NCI-H510A treated with DMSO at 0.1 percent for 48 hours (cell line): ENCODE measurements around the gene RNASE11.
"Not testable (repeated sequence)": the region's sequence is repeated elsewhere in the genome, so short reads cannot be mapped to it uniquely, and the experiment has no call there.

Experiments
- DNase-seq: peaks from one replicate; lab custom pipeline; 2025; lab: John Stamatoyannopoulos, UW

RNASE11 gene

DNA sequence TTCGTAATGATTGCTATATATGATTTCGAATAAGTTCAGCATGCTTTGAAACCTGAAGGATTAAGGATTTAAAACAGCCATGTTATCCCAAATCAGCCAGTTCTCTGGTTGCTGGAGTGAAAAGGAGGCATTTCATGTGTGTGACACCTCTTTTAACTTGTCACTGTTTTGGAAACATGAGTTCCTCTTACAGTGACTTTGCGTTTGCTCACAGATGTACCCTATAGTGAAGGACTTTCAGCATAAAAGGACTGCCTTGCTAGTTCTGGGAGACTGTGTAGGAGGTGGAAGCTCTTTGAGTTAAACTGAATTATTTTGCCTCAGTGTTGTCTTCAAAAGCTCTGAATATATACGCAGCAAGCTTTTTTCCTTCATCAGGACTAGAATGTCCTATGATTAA is 7.6 kb downstream of the RNASE11 start:
- no peak for DNase-seq

DNA sequence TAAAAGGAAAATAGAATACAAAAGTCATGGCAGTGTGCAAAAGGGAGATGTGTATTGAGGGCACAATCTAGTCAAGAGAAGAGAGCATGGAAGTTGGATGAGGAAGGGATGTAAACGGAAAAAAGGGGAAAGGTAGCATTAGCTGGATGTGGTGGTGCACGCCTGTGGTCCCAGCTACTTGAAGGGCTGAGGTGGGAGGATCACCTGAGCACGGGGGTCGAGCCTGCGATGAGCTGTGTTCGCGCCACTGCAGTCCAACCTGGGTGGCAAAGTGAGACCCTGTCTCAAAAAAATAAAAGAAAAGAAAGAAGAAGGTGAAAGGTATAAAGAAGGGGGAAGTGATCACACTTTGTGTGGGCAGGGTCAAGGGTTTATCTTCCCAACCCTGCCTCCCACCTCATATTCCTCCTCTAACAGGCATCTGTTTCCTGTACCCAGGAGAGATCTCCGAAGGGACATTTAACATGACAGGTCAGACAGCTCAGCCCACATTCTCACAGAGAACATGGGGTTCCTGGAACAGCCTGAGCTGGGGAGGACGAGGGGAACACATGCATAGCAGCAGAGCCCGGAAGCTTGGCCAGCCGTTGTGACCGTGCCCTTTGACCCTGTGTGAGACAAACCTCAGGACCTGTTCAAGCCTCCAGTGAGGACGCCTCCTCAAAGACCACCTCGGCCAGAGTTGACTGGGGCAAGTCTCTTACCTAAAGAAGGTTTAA is 8.9 kb downstream of the RNASE11 start:
- DNase-seq: no peak

DNA sequence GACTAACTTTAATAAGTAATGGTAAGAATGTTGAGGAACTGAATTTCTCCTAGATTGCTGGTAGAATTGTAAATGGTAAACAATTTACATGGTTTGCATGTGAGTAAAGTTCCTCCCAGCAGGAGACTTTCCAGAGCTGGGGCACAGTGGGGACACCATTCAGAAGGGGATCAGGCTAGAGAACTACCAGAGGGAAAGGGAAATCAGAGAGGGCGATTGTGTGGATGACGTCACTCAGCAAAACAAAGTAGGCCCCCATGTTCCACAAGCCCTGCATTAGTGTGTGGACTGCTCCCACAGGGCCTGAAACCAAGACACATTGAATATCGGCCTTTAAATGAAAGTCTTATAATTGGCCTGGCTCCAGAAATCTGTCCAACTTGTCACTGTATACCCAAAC is 9.5 kb downstream of the RNASE11 start:
- no peak for DNase-seq

DNA sequence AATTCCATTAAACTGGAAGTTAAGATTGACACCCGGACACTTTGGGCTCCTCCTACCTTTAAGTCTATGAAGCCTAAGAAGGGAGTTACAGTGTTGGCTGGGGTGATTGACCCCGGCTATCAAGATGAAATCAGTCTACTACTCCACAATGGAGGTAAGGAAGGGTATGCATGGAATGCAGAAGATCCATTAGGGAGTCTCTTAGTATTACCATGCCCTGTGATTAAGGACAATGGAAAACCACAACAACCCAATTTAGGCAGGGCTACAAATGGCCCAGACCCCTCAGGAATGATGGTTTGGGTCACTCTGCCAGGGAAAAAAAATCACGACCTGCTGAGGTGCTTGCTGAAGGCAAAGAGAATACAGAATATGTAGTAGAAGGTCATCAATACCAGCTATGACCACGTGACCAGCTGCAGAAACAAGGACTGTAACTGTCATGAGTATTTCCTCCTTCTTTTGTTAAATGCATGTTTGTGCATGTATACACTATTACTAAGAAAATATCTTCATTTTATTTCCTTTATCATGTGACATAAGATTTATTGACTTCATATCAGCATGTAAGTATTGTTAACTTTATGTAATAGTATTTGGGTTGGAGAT is 15.3 kb downstream of the RNASE11 start:
- DNase-seq: not testable (repeated sequence)

DNA sequence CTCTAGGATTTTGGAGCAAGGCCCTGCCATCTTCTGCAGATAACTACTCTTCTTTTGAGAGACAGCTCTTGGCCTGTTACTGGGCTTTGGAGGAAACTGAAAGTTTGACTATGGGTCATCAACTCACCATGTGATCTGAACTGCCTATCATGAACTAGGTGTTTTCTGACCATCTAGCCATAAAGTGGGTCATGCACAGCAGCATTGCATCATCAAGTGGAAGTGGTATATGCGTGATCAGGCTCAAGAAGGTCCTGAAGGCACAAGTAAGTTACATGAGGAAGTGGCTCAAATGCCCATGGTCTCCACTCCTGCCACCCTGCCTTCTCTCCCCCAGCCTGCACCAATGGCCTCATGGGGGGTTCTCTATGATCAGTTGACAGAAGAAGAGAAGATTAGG is 17.1 kb downstream of the RNASE11 start:
- not testable (repeated sequence) for DNase-seq

DNA sequence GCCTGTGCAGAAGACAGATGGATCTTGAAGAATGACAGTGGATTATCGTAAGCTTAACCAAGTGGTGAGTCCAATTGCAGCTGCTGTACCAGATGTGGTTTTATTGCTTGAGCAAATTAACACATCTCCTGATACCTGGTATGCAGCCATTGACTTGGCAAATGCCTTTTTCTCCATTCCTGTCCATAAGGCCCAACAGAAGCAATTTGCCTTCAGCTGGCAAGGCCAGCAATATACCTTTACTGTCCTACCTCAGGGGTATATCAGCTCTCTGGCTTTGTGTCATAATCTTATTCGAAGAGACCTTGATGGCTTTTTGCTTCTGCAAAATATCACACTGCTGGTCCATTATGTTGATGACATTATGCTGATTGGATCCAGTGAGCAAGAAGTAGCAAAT is 17.9 kb downstream of the RNASE11 start:
- not testable (repeated sequence) for DNase-seq

DNA sequence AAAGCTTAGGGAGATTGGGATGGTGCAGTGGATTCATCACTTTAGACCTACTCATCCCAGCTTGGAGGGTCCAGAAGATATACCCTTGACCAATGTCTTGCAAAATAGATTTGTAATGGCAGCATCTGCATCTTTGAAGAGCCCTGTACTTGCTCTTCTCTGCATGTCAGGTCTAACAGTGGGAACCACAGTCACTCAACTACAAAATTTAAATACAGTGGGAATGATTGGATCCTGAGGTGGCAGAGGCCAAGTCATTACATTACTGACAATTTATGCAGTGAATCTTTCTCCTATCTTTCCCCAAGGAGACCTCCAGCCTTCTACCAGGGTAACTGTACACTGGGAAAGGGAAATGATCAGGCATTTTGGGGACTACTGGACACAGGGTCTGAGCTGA is 18.7 kb downstream of the RNASE11 start:
- DNase-seq: no peak

DNA sequence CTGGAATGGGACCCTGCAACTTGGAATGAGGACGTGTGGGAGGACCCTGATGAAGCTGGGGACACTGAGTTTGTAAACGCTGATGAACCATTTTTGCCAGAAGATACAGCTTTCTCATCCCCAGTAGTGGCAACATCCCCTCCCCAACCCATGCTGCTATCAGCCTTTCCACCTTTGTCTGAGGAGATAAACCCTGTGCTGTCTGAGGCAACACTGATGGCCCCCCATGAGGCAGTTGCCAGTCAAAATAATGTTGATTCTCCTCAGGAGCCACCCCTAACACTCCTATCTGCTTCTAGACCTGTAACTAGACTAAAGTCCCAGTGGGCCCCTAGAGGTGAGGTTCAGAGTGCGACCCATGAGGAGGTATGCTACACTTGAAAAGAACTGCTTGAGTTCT is 19.4 kb downstream of the RNASE11 start:
- DNase-seq: no peak

DNA sequence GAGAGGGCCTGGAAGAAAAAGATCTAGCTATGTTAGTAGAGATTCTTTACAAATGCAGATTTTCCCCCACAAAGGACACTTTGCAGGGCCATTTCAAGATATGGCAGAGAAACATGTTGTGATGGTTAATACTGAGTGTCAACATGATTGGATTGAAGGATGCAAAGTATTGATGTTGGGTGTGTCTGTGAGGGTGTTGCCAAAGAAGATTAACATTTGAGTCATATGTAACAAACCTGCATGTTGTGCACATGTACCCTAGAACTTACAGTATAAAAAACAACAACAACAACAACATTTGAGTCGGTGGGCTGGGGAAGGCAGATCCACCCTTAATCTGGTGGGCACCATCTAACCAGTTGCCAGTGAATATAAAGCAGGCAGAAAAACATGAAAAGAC is 20.6 kb downstream of the RNASE11 start:
- not testable (repeated sequence) for DNase-seq

DNA sequence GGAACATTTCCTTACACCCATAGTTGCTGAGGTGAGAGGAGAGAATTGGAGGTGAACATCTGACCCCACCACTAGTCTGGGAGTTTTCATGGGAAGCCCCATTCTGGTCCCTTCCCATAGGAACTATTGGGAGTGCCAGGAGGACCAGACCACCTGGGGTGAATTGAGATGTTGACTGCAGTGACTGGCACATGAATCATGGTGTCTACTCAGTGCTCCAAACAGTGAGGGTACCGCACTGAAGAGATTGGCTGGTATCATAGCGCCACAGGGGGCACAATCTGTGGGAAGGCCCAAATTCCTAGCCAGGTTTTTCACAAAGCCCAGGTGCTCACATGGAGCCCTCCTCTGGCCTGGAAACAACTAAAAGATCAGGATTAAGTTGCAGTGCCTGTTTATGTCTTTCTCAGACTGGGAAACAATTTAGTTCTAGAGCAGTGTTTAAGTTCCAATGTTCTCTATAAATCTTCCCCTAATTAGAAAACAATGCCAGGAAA is 23.3 kb downstream of the RNASE11 start:
- DNase-seq: no peak

DNA sequence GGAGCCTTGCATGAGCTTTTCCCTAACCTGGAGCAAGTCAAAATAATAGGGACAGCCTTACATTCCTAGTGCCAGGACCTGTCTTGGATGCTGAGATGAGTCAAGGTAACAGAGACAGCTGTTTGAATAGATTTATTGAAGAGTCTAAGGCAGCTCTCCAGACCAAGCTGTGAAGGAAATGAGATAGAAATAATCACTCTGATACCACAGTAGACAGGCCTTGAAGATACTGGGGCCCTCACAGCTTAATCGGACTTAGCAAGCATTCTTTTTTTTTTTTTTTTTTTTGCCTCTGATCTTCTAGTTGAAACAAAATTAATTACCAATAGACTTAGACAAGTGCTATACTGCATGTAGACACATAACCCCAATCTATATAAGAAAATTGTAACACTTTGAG is 23.8 kb downstream of the RNASE11 start:
- no peak for DNase-seq

DNA sequence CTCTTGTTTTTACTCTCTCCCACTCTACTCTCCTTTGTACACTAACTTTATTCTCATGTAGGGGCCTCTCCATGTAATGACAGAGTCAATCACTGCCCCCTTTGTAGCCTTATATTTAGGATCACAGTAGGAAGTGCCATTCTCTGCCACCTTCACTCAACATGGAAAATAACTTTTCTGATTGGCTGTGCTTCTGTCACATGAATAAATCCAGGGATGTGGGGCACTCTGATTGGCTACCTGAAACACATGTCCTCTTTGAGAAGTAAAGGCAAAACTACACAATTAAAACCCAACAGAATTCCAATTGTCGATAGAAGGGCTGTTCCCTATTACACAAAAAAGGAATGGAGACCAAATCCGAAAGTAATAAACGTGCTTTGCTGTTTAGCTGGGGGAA is 26.8 kb downstream of the RNASE11 start, which contains the start of gene RNASE9:
TSS of gene RNASE9 (minus strand) at position 87 of the 400 bp plus-strand sequence.
- no peak for DNase-seq

DNA sequence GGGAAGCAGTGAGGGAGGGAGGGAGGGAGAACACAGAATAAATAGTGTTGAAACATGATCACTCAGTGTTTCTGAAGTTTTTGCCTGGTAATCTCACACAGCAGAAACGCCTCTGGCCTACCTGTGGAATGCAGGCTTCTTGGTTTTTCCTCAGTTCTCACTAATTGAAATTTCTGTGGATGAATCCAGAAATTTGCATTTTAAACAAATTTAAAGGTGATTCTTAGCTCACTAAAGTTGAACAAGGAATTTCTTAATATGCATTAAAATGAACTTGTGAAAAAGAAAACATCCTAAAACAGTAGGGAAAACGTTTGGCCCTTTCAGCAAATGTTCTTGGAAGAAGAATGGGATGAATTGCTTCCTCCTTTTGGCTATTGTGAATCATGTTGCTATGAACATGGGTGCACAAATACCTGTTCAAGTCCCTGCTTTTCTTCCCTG is 28.3 kb downstream of the RNASE11 start:
- DNase-seq: no peak

DNA sequence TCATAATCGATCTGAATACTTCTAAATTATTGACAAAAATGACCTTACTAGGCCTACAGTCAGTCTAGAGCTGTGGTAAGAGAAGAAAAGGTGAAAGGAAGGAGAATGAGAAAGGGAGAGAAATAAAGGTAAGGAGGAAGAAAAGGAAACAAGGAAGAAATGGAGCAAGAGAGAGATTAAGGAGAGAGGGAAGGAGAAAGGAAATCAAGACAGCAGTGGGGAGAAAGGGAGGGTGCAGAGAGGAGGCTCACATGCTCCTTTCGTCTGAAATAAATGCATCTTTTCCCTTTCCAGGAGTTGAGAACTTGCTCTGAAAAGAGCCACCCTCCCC is 30.6 kb downstream of the RNASE11 start:
- DNase-seq: no peak

DNA sequence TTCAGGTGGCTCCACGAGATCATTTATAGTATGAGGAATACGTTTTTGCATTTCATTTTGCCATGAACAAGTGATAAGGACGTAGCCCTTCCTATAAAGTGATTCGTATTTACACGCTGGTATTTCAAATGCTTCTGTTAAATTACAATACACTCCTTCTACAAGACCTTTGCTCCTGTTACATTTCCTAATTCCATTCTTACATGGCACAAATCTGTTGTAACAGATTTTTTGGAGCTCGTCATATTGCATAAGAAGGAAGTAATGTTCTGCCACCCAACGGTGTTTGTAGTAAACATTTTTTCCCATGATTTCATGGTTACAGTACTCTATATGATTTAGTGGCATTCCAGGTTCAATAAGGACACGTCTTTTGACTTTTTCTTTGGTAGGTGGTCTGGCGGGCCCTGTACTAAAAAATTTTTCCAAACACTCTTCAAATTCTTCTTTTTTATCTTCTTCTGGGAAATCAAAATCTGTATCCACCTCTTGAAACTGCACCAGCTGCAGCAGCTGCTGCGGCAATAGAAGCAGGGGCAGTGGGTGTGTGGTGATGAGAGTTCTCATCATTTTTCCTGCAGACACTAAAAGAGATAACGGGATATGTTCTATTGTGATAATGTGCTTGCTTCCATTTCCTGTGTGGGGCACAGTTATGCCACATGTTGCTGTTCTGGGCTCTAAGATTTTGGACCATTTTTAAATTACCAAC is 31.1 kb downstream of the RNASE11 start:
- DNase-seq: no peak

DNA sequence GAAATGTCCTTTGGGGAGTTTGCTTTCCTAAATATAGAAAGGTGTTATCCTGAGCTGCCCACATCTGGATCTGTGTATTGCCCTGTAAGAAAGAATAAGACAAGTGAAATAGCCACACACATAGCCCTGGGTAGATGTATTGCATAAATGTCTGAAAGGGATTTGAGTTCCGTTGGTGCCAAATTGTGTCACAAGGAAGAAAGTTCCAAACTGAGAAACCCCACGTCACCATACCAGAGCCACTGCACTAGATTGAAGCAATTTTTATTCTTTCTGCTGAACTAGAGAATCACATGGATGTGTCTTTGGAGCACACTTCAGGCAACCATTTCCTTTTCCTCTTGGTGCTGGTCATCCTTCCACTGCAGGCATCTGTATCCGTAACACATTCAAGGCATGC is 32.0 kb downstream of the RNASE11 start:
- DNase-seq: no peak

DNA sequence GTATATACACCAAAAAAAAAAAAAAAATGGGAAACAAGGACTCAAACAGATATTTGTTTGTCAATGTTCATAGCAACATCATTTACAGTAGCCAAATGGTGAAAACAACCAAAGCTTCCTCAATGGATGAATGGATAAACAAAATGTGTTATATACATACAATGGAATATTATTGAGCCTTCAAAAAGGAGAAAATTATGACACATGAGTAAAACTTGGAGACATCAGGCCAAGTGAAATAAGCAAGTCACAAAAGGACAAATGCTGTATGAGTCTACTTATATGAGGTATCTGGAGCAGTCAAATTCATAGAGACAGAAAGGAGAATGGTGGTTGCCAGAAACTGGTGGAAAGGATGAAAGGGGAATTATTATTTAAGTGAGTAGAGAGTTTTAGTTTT is 34.8 kb downstream of the RNASE11 start:
- no peak for DNase-seq

DNA sequence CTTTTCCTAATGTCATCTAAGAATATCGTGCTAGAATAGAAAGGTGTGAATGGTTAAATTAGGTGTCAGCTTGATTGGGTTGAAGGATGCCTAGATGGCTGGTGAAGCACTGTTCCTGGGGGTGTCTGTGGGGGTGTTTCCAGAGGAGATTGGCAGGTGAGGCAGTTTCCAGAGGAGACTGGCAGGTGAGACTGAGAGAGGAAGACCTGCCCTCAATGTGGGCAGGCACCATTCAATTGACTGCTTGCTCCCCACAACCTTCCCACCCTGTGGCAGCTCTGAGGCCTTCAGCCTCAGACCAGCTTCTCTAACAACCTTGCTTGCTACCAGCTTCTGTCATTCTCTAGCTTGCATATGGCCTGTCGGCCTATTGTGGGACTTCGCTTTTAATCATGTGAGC is 36.2 kb downstream of the RNASE11 start:
- no peak for DNase-seq

DNA sequence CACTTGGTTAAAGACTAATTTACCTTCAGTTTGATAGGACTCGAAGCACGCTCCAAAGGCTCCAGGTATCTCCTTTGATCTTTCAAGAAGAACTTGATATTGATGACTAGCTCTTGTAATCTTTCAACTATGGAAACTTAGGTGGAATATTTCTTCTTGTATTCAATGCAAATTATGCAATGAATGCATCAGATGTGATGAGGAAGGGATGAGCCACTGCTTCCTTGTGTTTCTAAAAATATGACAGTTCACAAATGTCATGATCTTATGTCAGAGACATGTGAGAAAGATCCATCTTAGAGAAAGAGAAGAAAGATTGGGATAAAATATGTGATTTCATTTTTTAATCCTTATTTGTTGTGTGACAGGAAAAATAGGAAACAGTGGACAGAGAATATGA is 36.9 kb downstream of the RNASE11 start:
- no peak for DNase-seq

DNA sequence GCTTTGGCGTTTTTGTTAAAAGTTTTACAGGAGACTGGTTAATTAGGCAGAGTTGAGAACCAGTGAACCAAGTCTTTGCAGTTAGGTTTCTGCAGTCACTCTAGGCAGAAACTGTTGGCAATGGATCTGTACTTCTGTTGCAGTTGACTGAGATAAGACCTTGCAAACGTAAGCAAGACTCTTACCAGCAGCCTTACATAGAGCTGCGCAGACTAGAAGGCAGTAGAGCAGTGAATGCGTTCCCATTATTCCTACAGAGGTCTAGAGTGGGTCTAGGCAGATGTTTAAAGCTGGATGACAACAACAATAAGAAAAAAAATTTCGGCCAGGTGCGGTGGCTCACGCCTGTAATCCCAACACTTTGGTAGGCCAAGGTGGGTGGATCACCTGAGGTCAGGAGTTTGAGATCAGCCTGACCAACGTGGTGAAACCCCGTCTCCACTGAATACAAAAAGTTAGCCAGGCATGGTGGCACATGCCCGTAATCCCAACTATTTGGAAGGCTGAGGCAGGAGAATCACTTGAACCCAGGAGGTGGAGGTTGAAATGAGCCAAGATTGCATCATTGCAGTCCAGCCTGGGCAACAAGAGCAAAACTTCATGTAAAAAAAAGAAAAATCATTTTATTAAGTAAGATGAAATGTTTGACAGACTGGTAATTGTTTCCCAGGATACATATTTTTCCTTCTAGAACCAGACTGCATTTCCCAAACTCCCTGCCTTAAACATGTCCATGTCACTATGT is 39.2 kb downstream of the RNASE11 start:
- no peak for DNase-seq

DNA sequence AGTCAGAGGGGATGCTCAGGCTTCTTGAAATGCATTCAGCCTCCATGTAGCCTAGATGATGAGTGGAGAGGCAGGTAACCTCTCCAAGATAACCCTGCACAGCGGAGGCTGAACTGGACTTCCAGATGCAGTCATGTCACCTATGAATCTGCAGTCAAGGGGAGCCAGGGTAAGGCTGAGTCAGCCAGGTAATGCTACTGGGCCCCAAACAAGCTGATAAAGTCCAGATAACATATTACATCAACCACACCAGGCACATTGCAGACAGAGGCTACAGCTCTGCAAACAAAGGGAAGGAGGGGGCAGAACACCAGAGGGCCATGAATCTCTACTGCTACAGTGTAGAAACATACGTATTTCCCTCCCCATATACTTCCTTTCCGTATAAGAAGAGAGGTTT is 40.9 kb downstream of the RNASE11 start:
- no peak for DNase-seq

DNA sequence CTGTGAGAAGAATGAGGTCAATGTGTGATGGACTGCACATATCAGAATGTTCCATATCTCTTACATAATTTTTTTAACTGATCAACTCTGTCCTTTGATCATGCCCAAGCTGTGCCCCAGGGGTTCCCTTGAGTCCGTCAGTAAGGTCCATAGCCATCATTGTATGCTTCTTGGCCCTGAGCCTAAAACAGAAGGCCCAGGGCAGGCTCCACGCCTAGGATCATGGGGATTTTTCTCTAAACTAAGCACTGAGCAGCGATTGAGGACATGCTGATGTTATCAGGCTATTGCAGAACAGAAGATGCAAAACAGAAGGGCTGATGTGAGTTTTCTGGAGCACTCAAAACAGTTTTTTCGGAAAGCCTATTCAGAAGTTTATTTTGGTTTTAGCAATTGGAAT is 47.9 kb downstream of the RNASE11 start:
- DNase-seq: no peak
